Endodermal cell (in vitro differentiated cells): ENCODE measurements around the gene PHKA2. TPM values are rescaled to one million over a fixed set of nuclear protein-coding genes. Genes with fewer than 3 reads are reported as not detected.

Source experiments
- DNase-seq: peaks from one replicate; pipeline ENCODE4 v3.0.0-alpha.2; 2017
- H3K27ac ChIP-seq: 2 replicates; pipeline ENCODE4 v1.5.1; 2013; ENCODE audit warnings: mild to moderate bottlenecking, low read depth, low read length, moderate library complexity
- H3K27me3 ChIP-seq: 2 replicates; pipeline ENCODE4 v1.6.1; 2013; ENCODE audit warnings: mild to moderate bottlenecking, low read length, moderate library complexity; ENCODE audit not compliant: insufficient read depth, control insufficient read depth, poor library complexity, severe bottlenecking
- H3K36me3 ChIP-seq: 2 replicates; pipeline ENCODE4 v1.7.0; 2013; ENCODE audit warnings: mild to moderate bottlenecking, low read length, moderate library complexity; ENCODE audit not compliant: control insufficient read depth, insufficient read depth
- H3K4me1 ChIP-seq: one replicate; pipeline ENCODE4 v1.7.0; 2013; ENCODE audit warnings: low read length; ENCODE audit not compliant: control insufficient read depth, insufficient read depth
- H3K4me3 ChIP-seq: 2 replicates; pipeline ENCODE4 v1.5.1; 2013; ENCODE audit warnings: mild to moderate bottlenecking, low read length, moderate library complexity
- H3K9ac ChIP-seq: 2 replicates; pipeline ENCODE4 v1.6.1; 2013; ENCODE audit warnings: mild to moderate bottlenecking, low read length, moderate library complexity; ENCODE audit not compliant: poor library complexity, severe bottlenecking; ENCODE audit errors: extremely low read depth
- H3K9me3 ChIP-seq: 2 replicates; pipeline ENCODE4 v1.6.1; 2013; ENCODE audit warnings: mild to moderate bottlenecking, low read length, moderate library complexity; ENCODE audit not compliant: control insufficient read depth
- H3K27ac Mint-ChIP-seq: 2 replicates; pipeline ENCODE4 v1.8.0; 2020; ENCODE audit warnings: mixed read lengths
- H3K27me3 Mint-ChIP-seq: 2 replicates; pipeline ENCODE4 v1.8.0; 2021; ENCODE audit warnings: mild to moderate bottlenecking, mixed read lengths; ENCODE audit not compliant: insufficient read depth
- H3K36me3 Mint-ChIP-seq: 2 replicates; pipeline ENCODE4 v1.8.0; 2020; ENCODE audit warnings: low read depth, mixed read lengths
- H3K4me1 Mint-ChIP-seq: 2 replicates; pipeline ENCODE4 v1.8.0; 2020; ENCODE audit warnings: mixed read lengths
- H3K4me3 Mint-ChIP-seq: 2 replicates; pipeline ENCODE4 v1.8.0; 2020; ENCODE audit warnings: mild to moderate bottlenecking, moderate library complexity, mixed read lengths
- H3K9me3 Mint-ChIP-seq: 2 replicates; pipeline ENCODE4 v1.8.0; 2020; ENCODE audit warnings: mild to moderate bottlenecking, mixed read lengths
- WGBS, 2 experiments: methylation state at CpG; one replicate each; pipeline versions ENCODE4 v1.1.5 to v1.1.7; 2013; ENCODE audit warnings: missing lambda C conversion rate in 2 of 2, mixed read lengths in 1 of 2; ENCODE audit not compliant: insufficient coverage in 1 of 2, insufficient read length in 1 of 2; 5-methylcytosine and 5-hydroxymethylcytosine counted together
- total RNA-seq, 2 donors: library from RNA; stranded (reverse); fragmentation: NEBNext Ultra II Directional in 1 of 2; extraction: Animal tissue kit (Norgen Biotek cat#: 25700) in 1 of 2; gene quantifications; 2 replicates in 1 of 2; 3 replicates in 1 of 2; pipeline ENCODE4 v1.2.1, GENCODE V29; 2021
- TF ChIP-seq, protein P1 (sequence below): fragments of 200-600 bp; sonication (generic); conservative IDR thresholded peaks from 2 replicates; pipeline ENCODE4 v1.5.0; 2021; ENCODE audit warnings: antibody characterized with exemption, mild to moderate bottlenecking

Gene PHKA2
- total RNA-seq, 2 donors from 2014 or later, result 32.5 to 33.0 TPM

DNA sequence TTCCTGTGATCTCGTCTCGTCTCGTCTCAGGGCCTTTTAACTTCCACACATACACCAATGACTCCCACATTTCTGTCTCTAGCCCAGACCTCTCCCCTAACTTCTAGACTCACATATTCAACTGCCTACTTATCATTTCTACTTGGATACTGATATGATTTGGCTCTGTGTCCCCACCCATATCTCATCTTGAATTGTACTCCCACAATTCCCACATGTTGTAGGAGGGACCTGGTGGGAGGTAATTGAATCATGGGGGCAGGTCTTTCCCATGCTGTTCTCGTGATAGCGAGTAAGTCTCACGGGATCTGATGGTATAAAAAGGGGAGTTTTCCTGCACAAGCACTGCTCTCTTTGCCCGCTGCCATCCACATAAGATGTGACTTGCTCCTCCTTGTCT lies 8.9 kb downstream of the PHKA2 start:
- 83 to 99% methylated on average over 2 to 7 of the region's 7 CpGs for WGBS, 2 experiments
- H3K9ac ChIP-seq, result no peak overlapping the region
- H3K4me1 ChIP-seq, result no peaks in the 10 kb centered on the region
- no peak for DNase-seq
- peaks cover 6% of the 10 kb centered on the region for H3K36me3 Mint-ChIP-seq
- TF ChIP-seq, protein P1, sequence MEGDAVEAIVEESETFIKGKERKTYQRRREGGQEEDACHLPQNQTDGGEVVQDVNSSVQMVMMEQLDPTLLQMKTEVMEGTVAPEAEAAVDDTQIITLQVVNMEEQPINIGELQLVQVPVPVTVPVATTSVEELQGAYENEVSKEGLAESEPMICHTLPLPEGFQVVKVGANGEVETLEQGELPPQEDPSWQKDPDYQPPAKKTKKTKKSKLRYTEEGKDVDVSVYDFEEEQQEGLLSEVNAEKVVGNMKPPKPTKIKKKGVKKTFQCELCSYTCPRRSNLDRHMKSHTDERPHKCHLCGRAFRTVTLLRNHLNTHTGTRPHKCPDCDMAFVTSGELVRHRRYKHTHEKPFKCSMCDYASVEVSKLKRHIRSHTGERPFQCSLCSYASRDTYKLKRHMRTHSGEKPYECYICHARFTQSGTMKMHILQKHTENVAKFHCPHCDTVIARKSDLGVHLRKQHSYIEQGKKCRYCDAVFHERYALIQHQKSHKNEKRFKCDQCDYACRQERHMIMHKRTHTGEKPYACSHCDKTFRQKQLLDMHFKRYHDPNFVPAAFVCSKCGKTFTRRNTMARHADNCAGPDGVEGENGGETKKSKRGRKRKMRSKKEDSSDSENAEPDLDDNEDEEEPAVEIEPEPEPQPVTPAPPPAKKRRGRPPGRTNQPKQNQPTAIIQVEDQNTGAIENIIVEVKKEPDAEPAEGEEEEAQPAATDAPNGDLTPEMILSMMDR, result no peak
- H3K9me3 Mint-ChIP-seq, result peaks cover 48% of the 10 kb centered on the region
- H3K27me3 ChIP-seq, result no peaks in the 10 kb centered on the region
- no peak overlapping the region for H3K4me3 Mint-ChIP-seq
- no peaks in the 10 kb centered on the region for H3K9me3 ChIP-seq
- H3K36me3 ChIP-seq, result peaks cover 4% of the 10 kb centered on the region
- no peaks in the 10 kb centered on the region for H3K27me3 Mint-ChIP-seq
- H3K4me3 ChIP-seq, result no peak overlapping the region
- H3K27ac ChIP-seq, result no peak overlapping the region
- H3K4me1 Mint-ChIP-seq, result peaks cover 2% of the 10 kb centered on the region
- H3K27ac Mint-ChIP-seq, result no peak overlapping the region

DNA sequence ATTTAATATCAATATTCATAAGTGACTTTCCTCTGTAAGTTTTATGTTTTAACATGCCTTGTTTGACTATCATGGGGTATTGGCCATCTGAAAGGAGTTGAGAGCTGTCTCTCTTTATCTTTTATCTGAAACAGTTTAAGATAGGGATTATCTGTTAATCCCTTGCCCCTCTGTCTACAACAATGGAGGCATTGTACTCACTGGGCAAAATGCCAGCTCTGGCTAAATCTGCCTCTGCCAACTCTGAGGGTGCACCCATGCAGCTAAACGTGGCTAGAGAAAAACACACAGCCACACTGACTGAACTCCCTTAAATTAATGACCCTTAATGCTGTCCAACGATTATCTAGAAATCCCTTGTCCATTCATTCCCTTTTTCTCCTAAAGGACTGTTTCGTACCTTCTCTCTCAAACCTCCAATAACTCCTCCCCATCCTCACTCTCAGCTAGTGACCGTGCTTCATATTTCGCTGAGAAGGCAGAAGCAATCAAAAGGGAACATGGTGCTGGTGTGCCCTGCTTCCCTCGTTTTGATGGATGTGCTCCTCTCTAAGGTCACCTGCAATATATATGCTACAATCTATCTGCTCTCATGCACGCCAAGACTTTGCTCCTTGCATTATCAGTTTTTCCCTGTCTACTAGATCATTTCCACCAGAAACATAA lies 10.3 kb downstream of the PHKA2 start:
- peaks cover 6% of the 10 kb centered on the region for H3K36me3 Mint-ChIP-seq
- no peak overlapping the region for H3K27ac ChIP-seq
- H3K4me3 ChIP-seq, result no peak overlapping the region
- no peak overlapping the region for H3K27ac Mint-ChIP-seq
- H3K9me3 Mint-ChIP-seq, result peaks cover 49% of the 10 kb centered on the region
- H3K4me1 Mint-ChIP-seq, result peaks cover 2% of the 10 kb centered on the region
- H3K4me1 ChIP-seq, result no peaks in the 10 kb centered on the region
- DNase-seq, result no peak
- H3K27me3 Mint-ChIP-seq, result no peaks in the 10 kb centered on the region
- no peak overlapping the region for H3K9ac ChIP-seq
- no peaks in the 10 kb centered on the region for H3K27me3 ChIP-seq
- peaks cover 4% of the 10 kb centered on the region for H3K36me3 ChIP-seq
- TF ChIP-seq, protein P1, result no peak
- H3K9me3 ChIP-seq, result no peaks in the 10 kb centered on the region
- H3K4me3 Mint-ChIP-seq, result no peak overlapping the region
- 85 to 88% methylated on average over 3 to 7 of the region's 7 CpGs for WGBS, 2 experiments

DNA sequence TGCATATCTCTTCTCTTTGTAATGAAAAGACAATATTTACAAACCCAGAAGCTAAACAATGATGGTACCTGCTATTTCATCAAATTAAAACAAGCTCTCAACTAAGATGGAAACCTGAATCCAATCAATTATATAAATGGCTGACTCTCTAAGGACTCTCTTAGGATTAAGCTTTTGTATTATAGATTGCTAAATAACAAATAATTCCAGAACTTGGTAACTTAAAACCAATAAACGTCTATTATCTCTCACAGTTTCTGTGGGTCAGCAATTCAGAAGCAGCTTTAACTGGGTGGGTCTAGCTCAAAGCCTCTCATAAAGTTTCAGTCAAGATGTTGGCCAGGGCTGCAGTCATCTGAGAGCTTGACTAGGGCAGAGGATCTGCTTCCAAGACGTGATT lies 12.4 kb downstream of the PHKA2 start:
- H3K36me3 Mint-ChIP-seq, result peaks cover 6% of the 10 kb centered on the region
- Histone ChIP-seq H3K4me3 (no peak overlapping the region), H3K4me1 (no peaks in the 10 kb centered on the region), H3K36me3 (peaks cover 4% of the 10 kb centered on the region), H3K27me3 (no peaks in the 10 kb centered on the region), H3K27ac (no peak overlapping the region), H3K9me3 (no peaks in the 10 kb centered on the region), H3K9ac (no peak overlapping the region)
- H3K27ac Mint-ChIP-seq, result no peak overlapping the region
- TF ChIP-seq, protein P1, result no peak
- H3K27me3 Mint-ChIP-seq, result no peaks in the 10 kb centered on the region
- 100% methylated on average over 2 of the region's 2 CpGs; no CpG with 5 or more reads in 1 of the 2 experiments for WGBS, 2 experiments
- no peak overlapping the region for H3K4me3 Mint-ChIP-seq
- H3K9me3 Mint-ChIP-seq, result peaks cover 54% of the 10 kb centered on the region
- H3K4me1 Mint-ChIP-seq, result peaks cover 11% of the 10 kb centered on the region
- DNase-seq, result no peak
